K562 (cell line): ENCODE measurements around the gene PHF21A. TPM values are rescaled to one million over a fixed set of nuclear protein-coding genes. Genes with fewer than 3 reads are reported as not detected.

Experiments used
- ARID1B ChIP-seq: fragments of 450-650 bp; IDR thresholded peaks from 2 replicates; pipeline ENCODE4 v1.6.1; 2016; ENCODE audit warnings: antibody characterized with exemption, mild to moderate bottlenecking, inconsistent platforms
- COPS2 ChIP-seq: fragments of 450-650 bp; conservative IDR thresholded peaks from 2 replicates; pipeline ENCODE4 v1.6.1; 2016; ENCODE audit warnings: mild to moderate bottlenecking, moderate library complexity
- DMBX1 ChIP-seq: fragments of 250-450 bp; sonication (Bioruptor Pico); IDR thresholded peaks from 2 replicates; pipeline ENCODE4 v1.8.0; 2022; ENCODE audit warnings: inconsistent platforms, mild to moderate bottlenecking, moderate library complexity, borderline replicate concordance
- GABPB2 ChIP-seq: fragments of 250-450 bp; sonication (Bioruptor Pico); conservative IDR thresholded peaks from 2 replicates; pipeline ENCODE4 v1.5.1; 2021; ENCODE audit warnings: mild to moderate bottlenecking
- MECOM ChIP-seq: fragments of 250-450 bp; sonication (Bioruptor Pico); IDR thresholded peaks from 2 replicates; pipeline ENCODE4 v1.8.0; 2022; ENCODE audit warnings: inconsistent platforms
- MTA1 ChIP-seq: fragments of 450-650 bp; IDR thresholded peaks from 2 replicates; pipeline ENCODE4 v1.6.1; 2017; ENCODE audit warnings: borderline replicate concordance
- SIX5 ChIP-seq, 2 experiments: IDR thresholded peaks; 2 replicates each; pipeline ENCODE4 v1.6.1; 2011; ENCODE audit warnings: low read length in 2 of 2, borderline replicate concordance in 1 of 2, low read depth in 1 of 2, mild to moderate bottlenecking in 1 of 2, moderate library complexity in 1 of 2; ENCODE audit not compliant: insufficient read depth in 1 of 2
- SNIP1 ChIP-seq: fragments of 450-650 bp; IDR thresholded peaks from 2 replicates; pipeline ENCODE4 v1.7.1; 2017; ENCODE audit warnings: low read depth, mild to moderate bottlenecking
- SPI1 ChIP-seq: IDR thresholded peaks from 2 replicates; pipeline ENCODE4 v1.6.1; 2011; ENCODE audit warnings: low read depth, low read length, control low read depth, borderline replicate concordance
- SRF ChIP-seq, 2 experiments: fragments of 250-450, 450-650 bp in 1 of 2; sonication (Bioruptor Pico) in 1 of 2; sonication (generic) in 1 of 2; formaldehyde crosslinking; IDR thresholded peaks; 2 replicates each; pipeline versions ENCODE4 v1.5.0 to v1.5.1; 2020 to 2022; ENCODE audit warnings: mild to moderate bottlenecking in 1 of 2, missing genetic modification reagents in 1 of 2
- polyA plus RNA-seq, 8 experiments: library from polyadenylated mRNA; depleted of rRNA in 4 of 8; stranded (reverse) in 5 of 8; unstranded in 3 of 8; fragments of >200 nt; fragmentation: Nextera tagmentation in 2 of 8; fragmentation: Illumina TruSeq in 1 of 8; extraction: Ambion mirVana in 2 of 8; extraction: Trizol in 1 of 8; gene quantifications; 2 replicates each; pipeline versions ENCODE4 v1.2.1 to v1.2.3, GENCODE V29; 2011 to 2014; ENCODE audit warnings: inconsistent platforms in 1 of 8, missing spikeins in 1 of 8
- total RNA-seq, 7 experiments: library from RNA; depleted of rRNA in 6 of 7; stranded (reverse); fragments of >200 nt in 6 of 7; fragmentation: Illumina TruSeq in 2 of 7; extraction: Trizol in 2 of 7; gene quantifications; 2 replicates each; pipeline versions ENCODE4 v1.2.1 to v1.2.3, GENCODE V29; 2011 to 2021; ENCODE audit warnings: low replicate concordance in 1 of 7
- TF ChIP-seq, protein P1 (sequence below), 2 experiments: fragments of 450-650 bp; IDR thresholded peaks; 2 replicates each; pipeline ENCODE4 v1.6.1; 2018; ENCODE audit warnings: mild to moderate bottlenecking in 2 of 2, low read depth in 1 of 2; ENCODE audit not compliant: partially characterized antibody in 2 of 2
- TF ChIP-seq, protein P2 (sequence below): IDR thresholded peaks from 2 replicates; pipeline ENCODE4 v1.6.1; 2016; ENCODE audit warnings: missing genetic modification characterization, missing compliant biosample characterization
- TF ChIP-seq, protein P3 (sequence below): fragments of 200-800 bp; sonication (Bioruptor generic); IDR thresholded peaks from 2 replicates; pipeline ENCODE4 v1.6.1; 2017; ENCODE audit warnings: missing genetic modification characterization, missing compliant biosample characterization
- TF ChIP-seq, protein P4 (sequence below): fragments of 450-650 bp; IDR thresholded peaks from 2 replicates; pipeline ENCODE4 v1.6.1; 2018; ENCODE audit not compliant: partially characterized antibody

PHF21A gene
- total and polyA plus RNA-seq, 9 of the 15 experiments (the other 6 are each of a cell fraction or from before 2014, with no cell fraction given), result 1.5 to 32.4 (median 10.7) TPM

GRCh38 chr11:45994371-45995341, 126.6 kb downstream of the PHF21A start (continued):
- TF ChIP-seq, protein P1, sequence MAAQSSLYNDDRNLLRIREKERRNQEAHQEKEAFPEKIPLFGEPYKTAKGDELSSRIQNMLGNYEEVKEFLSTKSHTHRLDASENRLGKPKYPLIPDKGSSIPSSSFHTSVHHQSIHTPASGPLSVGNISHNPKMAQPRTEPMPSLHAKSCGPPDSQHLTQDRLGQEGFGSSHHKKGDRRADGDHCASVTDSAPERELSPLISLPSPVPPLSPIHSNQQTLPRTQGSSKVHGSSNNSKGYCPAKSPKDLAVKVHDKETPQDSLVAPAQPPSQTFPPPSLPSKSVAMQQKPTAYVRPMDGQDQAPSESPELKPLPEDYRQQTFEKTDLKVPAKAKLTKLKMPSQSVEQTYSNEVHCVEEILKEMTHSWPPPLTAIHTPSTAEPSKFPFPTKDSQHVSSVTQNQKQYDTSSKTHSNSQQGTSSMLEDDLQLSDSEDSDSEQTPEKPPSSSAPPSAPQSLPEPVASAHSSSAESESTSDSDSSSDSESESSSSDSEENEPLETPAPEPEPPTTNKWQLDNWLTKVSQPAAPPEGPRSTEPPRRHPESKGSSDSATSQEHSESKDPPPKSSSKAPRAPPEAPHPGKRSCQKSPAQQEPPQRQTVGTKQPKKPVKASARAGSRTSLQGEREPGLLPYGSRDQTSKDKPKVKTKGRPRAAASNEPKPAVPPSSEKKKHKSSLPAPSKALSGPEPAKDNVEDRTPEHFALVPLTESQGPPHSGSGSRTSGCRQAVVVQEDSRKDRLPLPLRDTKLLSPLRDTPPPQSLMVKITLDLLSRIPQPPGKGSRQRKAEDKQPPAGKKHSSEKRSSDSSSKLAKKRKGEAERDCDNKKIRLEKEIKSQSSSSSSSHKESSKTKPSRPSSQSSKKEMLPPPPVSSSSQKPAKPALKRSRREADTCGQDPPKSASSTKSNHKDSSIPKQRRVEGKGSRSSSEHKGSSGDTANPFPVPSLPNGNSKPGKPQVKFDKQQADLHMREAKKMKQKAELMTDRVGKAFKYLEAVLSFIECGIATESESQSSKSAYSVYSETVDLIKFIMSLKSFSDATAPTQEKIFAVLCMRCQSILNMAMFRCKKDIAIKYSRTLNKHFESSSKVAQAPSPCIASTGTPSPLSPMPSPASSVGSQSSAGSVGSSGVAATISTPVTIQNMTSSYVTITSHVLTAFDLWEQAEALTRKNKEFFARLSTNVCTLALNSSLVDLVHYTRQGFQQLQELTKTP (IDR thresholded peaks at IDR 0.05; ENCODE audit: low read depth in 1 of 2, partially characterized antibody in 2 of 2), result peak in 1 of 2 experiments; percentile 79
- TF ChIP-seq SIX5 (IDR thresholded peaks at IDR 0.05; ENCODE audit: borderline replicate concordance in 1 of 2, insufficient read depth in 1 of 2, low read depth in 1 of 2, low read length in 2 of 2) (no peak), SNIP1 (no peak), MECOM (peak; percentile 49; the same call in 1 of the 2 replicates), DMBX1 (peak; percentile 66), MTA1 (no peak), ARID1B (peak; percentile 94), GABPB2 (CRISPR knock-in tag) (no peak), COPS2 (no peak), SPI1 (peak; percentile 71; the same call in 1 of the 2 replicates), SRF (CRISPR knock-in tag; IDR thresholded peaks at IDR 0.05) (peak in 1 of 2 experiments; percentile 37; a peak in 1 of 4 replicates)
- TF ChIP-seq, protein P2, sequence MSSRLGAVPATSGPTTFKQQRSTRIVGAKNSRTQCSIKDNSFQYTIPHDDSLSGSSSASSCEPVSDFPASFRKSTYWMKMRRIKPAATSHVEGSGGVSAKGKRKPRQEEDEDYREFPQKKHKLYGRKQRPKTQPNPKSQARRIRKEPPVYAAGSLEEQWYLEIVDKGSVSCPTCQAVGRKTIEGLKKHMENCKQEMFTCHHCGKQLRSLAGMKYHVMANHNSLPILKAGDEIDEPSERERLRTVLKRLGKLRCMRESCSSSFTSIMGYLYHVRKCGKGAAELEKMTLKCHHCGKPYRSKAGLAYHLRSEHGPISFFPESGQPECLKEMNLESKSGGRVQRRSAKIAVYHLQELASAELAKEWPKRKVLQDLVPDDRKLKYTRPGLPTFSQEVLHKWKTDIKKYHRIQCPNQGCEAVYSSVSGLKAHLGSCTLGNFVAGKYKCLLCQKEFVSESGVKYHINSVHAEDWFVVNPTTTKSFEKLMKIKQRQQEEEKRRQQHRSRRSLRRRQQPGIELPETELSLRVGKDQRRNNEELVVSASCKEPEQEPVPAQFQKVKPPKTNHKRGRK (tag), result no peak
- TF ChIP-seq, protein P3, sequence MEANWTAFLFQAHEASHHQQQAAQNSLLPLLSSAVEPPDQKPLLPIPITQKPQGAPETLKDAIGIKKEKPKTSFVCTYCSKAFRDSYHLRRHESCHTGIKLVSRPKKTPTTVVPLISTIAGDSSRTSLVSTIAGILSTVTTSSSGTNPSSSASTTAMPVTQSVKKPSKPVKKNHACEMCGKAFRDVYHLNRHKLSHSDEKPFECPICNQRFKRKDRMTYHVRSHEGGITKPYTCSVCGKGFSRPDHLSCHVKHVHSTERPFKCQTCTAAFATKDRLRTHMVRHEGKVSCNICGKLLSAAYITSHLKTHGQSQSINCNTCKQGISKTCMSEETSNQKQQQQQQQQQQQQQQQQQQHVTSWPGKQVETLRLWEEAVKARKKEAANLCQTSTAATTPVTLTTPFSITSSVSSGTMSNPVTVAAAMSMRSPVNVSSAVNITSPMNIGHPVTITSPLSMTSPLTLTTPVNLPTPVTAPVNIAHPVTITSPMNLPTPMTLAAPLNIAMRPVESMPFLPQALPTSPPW, result peak; percentile 44; the same call in 1 of the 2 replicates
- TF ChIP-seq, protein P4, sequence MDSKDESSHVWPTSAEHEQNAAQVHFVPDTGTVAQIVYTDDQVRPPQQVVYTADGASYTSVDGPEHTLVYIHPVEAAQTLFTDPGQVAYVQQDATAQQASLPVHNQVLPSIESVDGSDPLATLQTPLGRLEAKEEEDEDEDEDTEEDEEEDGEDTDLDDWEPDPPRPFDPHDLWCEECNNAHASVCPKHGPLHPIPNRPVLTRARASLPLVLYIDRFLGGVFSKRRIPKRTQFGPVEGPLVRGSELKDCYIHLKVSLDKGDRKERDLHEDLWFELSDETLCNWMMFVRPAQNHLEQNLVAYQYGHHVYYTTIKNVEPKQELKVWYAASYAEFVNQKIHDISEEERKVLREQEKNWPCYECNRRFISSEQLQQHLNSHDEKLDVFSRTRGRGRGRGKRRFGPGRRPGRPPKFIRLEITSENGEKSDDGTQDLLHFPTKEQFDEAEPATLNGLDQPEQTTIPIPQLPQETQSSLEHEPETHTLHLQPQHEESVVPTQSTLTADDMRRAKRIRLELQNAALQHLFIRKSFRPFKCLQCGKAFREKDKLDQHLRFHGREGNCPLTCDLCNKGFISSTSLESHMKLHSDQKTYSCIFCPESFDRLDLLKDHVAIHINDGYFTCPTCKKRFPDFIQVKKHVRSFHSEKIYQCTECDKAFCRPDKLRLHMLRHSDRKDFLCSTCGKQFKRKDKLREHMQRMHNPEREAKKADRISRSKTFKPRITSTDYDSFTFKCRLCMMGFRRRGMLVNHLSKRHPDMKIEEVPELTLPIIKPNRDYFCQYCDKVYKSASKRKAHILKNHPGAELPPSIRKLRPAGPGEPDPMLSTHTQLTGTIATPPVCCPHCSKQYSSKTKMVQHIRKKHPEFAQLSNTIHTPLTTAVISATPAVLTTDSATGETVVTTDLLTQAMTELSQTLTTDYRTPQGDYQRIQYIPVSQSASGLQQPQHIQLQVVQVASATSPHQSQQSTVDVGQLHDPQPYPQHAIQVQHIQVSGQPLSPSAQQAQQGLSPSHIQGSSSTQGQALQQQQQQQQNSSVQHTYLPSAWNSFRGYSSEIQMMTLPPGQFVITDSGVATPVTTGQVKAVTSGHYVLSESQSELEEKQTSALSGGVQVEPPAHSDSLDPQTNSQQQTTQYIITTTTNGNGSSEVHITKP, result peak; percentile 76
